B cell (primary cell): ENCODE measurements around the gene COG2. TPM values are rescaled to one million over a fixed set of nuclear protein-coding genes. Genes with fewer than 3 reads are reported as not detected.

Source experiments
- ATAC-seq: fragments of 200-7000 bp; cut with Tn5 transposase; one replicate; pipeline ENCODE4 v1.10.0; 2021; ENCODE audit warnings: low read depth, mild to moderate bottlenecking, moderate number of reproducible peaks, moderate library complexity
- CTCF ChIA-PET: fragments of 350-600 bp; sonication (Branson Sonifier 250); formaldehyde crosslinking; loops from one replicate; lab custom pipeline; 2021; ENCODE audit warnings: antibody characterized with exemption, inconsistent platforms; lab: Charles Lee
- POLR2A ChIA-PET: fragments of 350-600 bp; sonication (Branson Sonifier 250); formaldehyde crosslinking; loops from one replicate; lab custom pipeline; 2021; ENCODE audit warnings: antibody characterized with exemption; lab: Charles Lee
- DNase-seq: peaks from one replicate; pipeline ENCODE4 v3.0.0; 2013
- H2AFZ ChIP-seq: 2 replicates; pipeline ENCODE4 v1.6.1; 2012; ENCODE audit warnings: mild to moderate bottlenecking, low read depth, low read length; ENCODE audit not compliant: insufficient read depth, poor library complexity, severe bottlenecking
- H3K27ac ChIP-seq, 2 donors: 1 replicate in 1 of 2; 2 replicates in 1 of 2; pipeline ENCODE4 v1.5.1; 2012 to 2013; ENCODE audit warnings: low read length in 2 of 2, mild to moderate bottlenecking in 2 of 2, moderate library complexity in 1 of 2
- H3K27me3 ChIP-seq, 4 experiments: fragments of 200-600 bp in 1 of 4; sonication (generic) in 1 of 4; replicated peaks in 1 of 4; 1 replicate in 2 of 4; 2 replicates in 2 of 4; pipeline versions ENCODE4 v1.6.1 to v1.7.0; 2013 to 2016; ENCODE audit warnings: low read length in 3 of 4, mild to moderate bottlenecking in 2 of 4, mixed read lengths in 1 of 4, moderate library complexity in 1 of 4; ENCODE audit not compliant: insufficient read depth in 4 of 4, control insufficient read depth in 3 of 4; ENCODE audit errors: control extremely low read depth in 1 of 4
- H3K36me3 ChIP-seq, 2 experiments: replicated peaks in 1 of 2; 1 replicate in 1 of 2; 2 replicates in 1 of 2; pipeline versions ENCODE4 v1.6.1 to v1.7.1; 2013; ENCODE audit warnings: low read length in 1 of 2; ENCODE audit not compliant: insufficient read depth in 2 of 2, control insufficient read depth in 1 of 2; ENCODE audit errors: control extremely low read depth in 1 of 2, extremely low read depth in 1 of 2
- H3K4me1 ChIP-seq, 2 donors: fragments of 200-600 bp in 1 of 2; sonication (generic) in 1 of 2; 1 replicate in 1 of 2; 2 replicates in 1 of 2; pipeline versions ENCODE4 v1.5.1 to v1.6.1; 2013 to 2017; ENCODE audit warnings: low read length in 2 of 2; ENCODE audit not compliant: control insufficient read depth in 2 of 2, insufficient read depth in 2 of 2
- H3K4me2 ChIP-seq: replicated peaks from 2 replicates; pipeline ENCODE3; 2012; ENCODE audit warnings: mild to moderate bottlenecking, low read depth, low read length; ENCODE audit not compliant: poor library complexity, severe bottlenecking
- H3K4me3 ChIP-seq, 5 experiments: fragments of 200-600 bp in 1 of 5; sonication (generic) in 1 of 5; 1 replicate in 3 of 5; 2 replicates in 2 of 5; pipeline versions ENCODE4 v1.5.1 to v1.7.0; 2011 to 2016; ENCODE audit warnings: low read length in 4 of 5, mild to moderate bottlenecking in 4 of 5, low read depth in 2 of 5, control low read depth in 1 of 5, moderate library complexity in 1 of 5; ENCODE audit not compliant: insufficient read depth in 1 of 5; ENCODE audit errors: control extremely low read depth in 1 of 5, extremely low read depth in 1 of 5
- H3K79me2 ChIP-seq: fragments of 200-600 bp; sonication (generic); one replicate; pipeline ENCODE4 v1.6.0; 2016; ENCODE audit warnings: low read length; ENCODE audit not compliant: control insufficient read depth, insufficient read depth
- H3K9ac ChIP-seq: fragments of 200-600 bp; sonication (generic); 2 replicates; pipeline ENCODE4 v1.6.1; 2017; ENCODE audit warnings: mild to moderate bottlenecking, low read length, moderate library complexity
- H3K9me3 ChIP-seq, 3 donors: one replicate each; pipeline versions ENCODE4 v1.6.1 to v1.7.1; 2013; ENCODE audit warnings: low read length in 2 of 3; ENCODE audit not compliant: control insufficient read depth in 2 of 3, insufficient read depth in 1 of 3; ENCODE audit errors: control extremely low read depth in 1 of 3
- H4K20me1 ChIP-seq: 2 replicates; pipeline ENCODE4 v1.6.0; 2012; ENCODE audit warnings: mild to moderate bottlenecking, low read length; ENCODE audit not compliant: insufficient read depth, control insufficient read depth, poor library complexity, severe bottlenecking
- H3K27ac Mint-ChIP-seq: one replicate; pipeline ENCODE4 v1.8.0; 2021; ENCODE audit warnings: mixed read lengths
- H3K27me3 Mint-ChIP-seq: one replicate; pipeline ENCODE4 v1.8.0; 2021; ENCODE audit warnings: mixed read lengths
- H3K4me1 Mint-ChIP-seq: one replicate; pipeline ENCODE4 v1.8.0; 2021; ENCODE audit warnings: mixed read lengths
- H3K4me3 Mint-ChIP-seq: one replicate; pipeline ENCODE4 v1.8.0; 2021; ENCODE audit warnings: mixed read lengths
- H3K9me3 Mint-ChIP-seq: one replicate; pipeline ENCODE4 v1.8.0; 2022; ENCODE audit warnings: mixed read lengths; ENCODE audit not compliant: insufficient read depth
- CTCF ChIP-seq: fragments of 200-600 bp; IDR thresholded peaks from one replicate; pipeline ENCODE4 v1.8.0; 2022; ENCODE audit warnings: antibody characterized with exemption, mild to moderate bottlenecking
- EZH2 ChIP-seq: IDR thresholded peaks from 2 replicates; pipeline ENCODE4 v1.6.1; 2012; ENCODE audit warnings: borderline replicate concordance, low read depth, mild to moderate bottlenecking, moderate library complexity, low read length; ENCODE audit not compliant: insufficient read depth, poor library complexity, severe bottlenecking
- WGBS: methylation state at CpG from one replicate; pipeline ENCODE4 v1.1.5; 2013; ENCODE audit warnings: missing lambda C conversion rate; ENCODE audit not compliant: insufficient coverage; 5-methylcytosine and 5-hydroxymethylcytosine counted together
- intact Hi-C: fragments of 100-400 bp; cut with micrococcal nuclease; formaldehyde crosslinking; loops from one replicate; pipeline ENCODE4 v1.10.0; 2022
- polyA plus RNA-seq: library from polyadenylated mRNA; depleted of rRNA; stranded (reverse); fragments of >200 nt; gene quantifications from 2 replicates; pipeline ENCODE4 v1.2.3, GENCODE V29; 2012
- total RNA-seq, 2 donors: library from RNA; stranded (reverse); fragments of 120-200 nt in 1 of 2; gene quantifications; 1 replicate in 1 of 2; 2 replicates in 1 of 2; pipeline versions ENCODE4 v1.2.3 to v1.2.4, GENCODE V29; 2013 to 2022

The COG2 gene
- total and polyA plus RNA-seq, 2 donors (not counting 1 experiment from before 2014, with no cell fraction given), result 17.0 to 42.5 TPM

- WGBS, result 100% methylated on average over 1 of the region's 5 CpGs
These were observed 7.9 kb upstream of the COG2 start for GRCh38 chr1:230634384-230634783.

More at GRCh38 chr1:230634384-230634783, 7.9 kb upstream of the COG2 start:
- Histone ChIP-seq H3K4me1 (no peaks in the 10 kb centered on the region), H4K20me1 (no peaks in the 10 kb centered on the region), H3K9me3 (no peaks in the 10 kb centered on the region), H3K79me2 (no peaks in the 10 kb centered on the region), H3K27ac (no peak overlapping the region), H3K9ac (no peak overlapping the region), H2AFZ (no peak overlapping the region), H3K27me3 (peaks cover 0 to 17% (median 7%) of the 10 kb centered on the region in 4 experiments), H3K4me2 (no peak overlapping the region), H3K36me3 (no peaks in the 10 kb centered on the region), H3K4me3 (no peak overlapping the region)
- TF ChIP-seq CTCF (no peak), EZH2 (no peak)
- H3K4me1 Mint-ChIP-seq, result no peaks in the 10 kb centered on the region
- peaks cover 32% of the 10 kb centered on the region for H3K27me3 Mint-ChIP-seq
- no peak overlapping the region for H3K27ac Mint-ChIP-seq
- POLR2A ChIA-PET, result no interaction called here
- ATAC-seq (no peak), DNase-seq (no peak)
- CTCF ChIA-PET, result interaction anchor here (1.5 kb wide), 1 partner anchor 7 kb away, joined by 4 read pairs; the partner anchor contains the start of gene COG2
- H3K9me3 Mint-ChIP-seq, result no peaks in the 10 kb centered on the region
- intact Hi-C loops, result no loop called here
- H3K4me3 Mint-ChIP-seq, result no peak overlapping the region
